ENCODE results near the gene RTN4.

RTN4 gene

DNA sequence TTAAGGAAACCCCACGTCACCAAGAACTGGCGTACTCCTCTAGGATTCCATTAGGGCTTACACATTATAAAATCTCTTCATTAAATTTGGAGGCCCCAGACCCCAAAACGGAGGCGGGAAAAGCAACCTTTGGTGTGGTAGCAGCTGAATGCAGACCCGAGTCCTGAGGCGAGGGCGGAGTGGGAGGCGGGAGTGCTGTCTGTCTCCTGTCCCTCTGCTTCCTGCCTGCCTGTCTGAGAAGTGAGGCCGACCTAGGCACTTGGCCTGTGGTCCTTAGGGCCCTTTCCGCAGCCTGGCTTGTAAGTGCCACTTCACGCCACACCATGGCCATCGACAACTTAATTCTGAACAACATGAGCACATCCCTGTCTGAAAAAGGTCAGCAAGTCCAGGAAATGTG is 102.1 kb downstream of the RTN4 start:
- Histone ChIP-seq H3K36me3 (ENCODE audit: control insufficient read depth, insufficient read depth, low read length) (no peaks in the 10 kb centered on the region), H3K9me3 (ENCODE audit: control insufficient read depth, low read length) (no peaks in the 10 kb centered on the region), H3K9ac (ENCODE audit: low read length) (no peak overlapping the region), H3K4me1 (ENCODE audit: control insufficient read depth, insufficient read depth, low read length) (no peaks in the 10 kb centered on the region), H3K4me3 (ENCODE audit: low read length) (no peak overlapping the region), H3K27me3 (ENCODE audit: control insufficient read depth, insufficient read depth, low read length) (no peaks in the 10 kb centered on the region)

DNA sequence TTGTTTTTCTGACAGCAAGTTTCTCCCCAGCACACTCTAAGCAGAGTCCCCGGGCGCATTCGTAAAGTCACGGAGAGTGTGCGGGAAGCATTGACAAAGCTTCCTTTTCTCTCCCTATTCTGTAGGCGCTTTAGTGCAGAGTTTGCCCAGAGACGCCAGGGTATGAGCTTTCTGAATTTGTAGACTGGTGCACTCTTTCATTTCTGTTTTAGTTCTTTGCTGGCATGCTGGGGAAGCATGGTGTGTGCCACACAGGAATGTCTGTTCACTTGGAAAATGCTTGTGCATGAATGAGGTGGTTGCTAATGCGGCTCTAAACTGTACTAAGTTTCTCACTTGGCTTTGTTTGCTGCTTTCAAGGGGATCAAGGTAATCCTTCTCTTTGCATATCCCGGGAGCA is 102.6 kb downstream of the RTN4 start:
- Histone ChIP-seq H3K4me3 (ENCODE audit: low read length) (no peak overlapping the region), H3K4me1 (ENCODE audit: control insufficient read depth, insufficient read depth, low read length) (no peaks in the 10 kb centered on the region), H3K9me3 (ENCODE audit: control insufficient read depth, low read length) (no peaks in the 10 kb centered on the region), H3K27me3 (ENCODE audit: control insufficient read depth, insufficient read depth, low read length) (no peaks in the 10 kb centered on the region), H3K9ac (ENCODE audit: low read length) (no peak overlapping the region), H3K36me3 (ENCODE audit: control insufficient read depth, insufficient read depth, low read length) (no peaks in the 10 kb centered on the region)

DNA sequence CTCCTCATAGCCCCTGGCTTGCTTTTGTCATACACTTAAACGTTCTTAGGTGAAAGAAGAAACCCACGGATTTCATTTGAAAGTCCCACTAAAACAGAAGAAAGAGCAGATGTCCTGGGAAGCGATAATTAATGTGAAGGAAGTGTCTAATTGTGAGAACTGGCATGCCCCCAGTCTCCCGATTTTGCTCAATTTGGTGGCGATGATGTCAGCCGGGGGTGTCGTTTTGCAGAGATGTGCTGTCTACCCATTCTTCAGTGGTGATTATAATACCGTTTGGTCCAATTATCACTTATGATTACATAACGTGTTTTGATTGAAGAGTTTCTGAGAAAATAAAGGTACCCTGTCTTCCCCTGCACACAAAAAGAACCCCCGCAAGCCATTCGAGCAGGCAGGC is 103.1 kb downstream of the RTN4 start:
- no peaks in the 10 kb centered on the region for H3K4me1 ChIP-seq (ENCODE audit: control insufficient read depth, insufficient read depth, low read length)
- no peaks in the 10 kb centered on the region for H3K27me3 ChIP-seq (ENCODE audit: control insufficient read depth, insufficient read depth, low read length)
- no peaks in the 10 kb centered on the region for H3K9me3 ChIP-seq (ENCODE audit: control insufficient read depth, low read length)
- no peaks in the 10 kb centered on the region for H3K36me3 ChIP-seq (ENCODE audit: control insufficient read depth, insufficient read depth, low read length)
- no peak overlapping the region for H3K4me3 ChIP-seq (ENCODE audit: low read length)
- H3K9ac ChIP-seq (ENCODE audit: low read length), result no peak overlapping the region

DNA sequence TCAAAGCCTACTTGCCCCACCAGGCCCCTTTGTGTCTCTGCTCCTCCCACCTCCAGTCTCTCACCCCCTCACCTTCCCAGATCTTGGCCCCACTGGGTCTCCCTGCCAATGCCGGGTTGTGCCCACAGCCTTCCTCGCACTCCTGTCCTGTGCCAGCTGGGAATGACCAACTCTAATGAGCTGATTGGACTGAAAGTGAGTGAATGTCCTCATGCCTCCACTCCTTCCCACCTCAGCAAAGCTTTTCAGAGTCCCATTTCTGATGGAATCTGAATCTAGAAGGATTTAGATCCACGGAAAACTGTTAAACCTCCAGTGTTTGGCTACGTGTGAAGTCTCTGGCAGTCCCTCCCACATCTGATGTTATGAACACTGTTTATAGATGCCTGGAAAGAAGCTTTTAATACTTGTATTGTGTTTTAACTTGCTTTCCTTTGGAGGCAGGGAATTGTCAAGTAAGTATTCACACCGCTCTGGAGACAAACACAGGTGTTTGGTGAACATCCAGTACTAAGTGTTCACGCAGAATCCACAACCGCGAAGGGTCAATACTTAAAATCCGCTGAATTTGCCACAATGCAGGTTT is 103.9 kb downstream of the RTN4 start:
- Histone ChIP-seq H3K9me3 (ENCODE audit: control insufficient read depth, low read length) (no peaks in the 10 kb centered on the region), H3K36me3 (ENCODE audit: control insufficient read depth, insufficient read depth, low read length) (no peaks in the 10 kb centered on the region), H3K4me1 (ENCODE audit: control insufficient read depth, insufficient read depth, low read length) (no peaks in the 10 kb centered on the region), H3K27me3 (ENCODE audit: control insufficient read depth, insufficient read depth, low read length) (no peaks in the 10 kb centered on the region), H3K4me3 (ENCODE audit: low read length) (no peak overlapping the region), H3K9ac (ENCODE audit: low read length) (no peak overlapping the region)

DNA sequence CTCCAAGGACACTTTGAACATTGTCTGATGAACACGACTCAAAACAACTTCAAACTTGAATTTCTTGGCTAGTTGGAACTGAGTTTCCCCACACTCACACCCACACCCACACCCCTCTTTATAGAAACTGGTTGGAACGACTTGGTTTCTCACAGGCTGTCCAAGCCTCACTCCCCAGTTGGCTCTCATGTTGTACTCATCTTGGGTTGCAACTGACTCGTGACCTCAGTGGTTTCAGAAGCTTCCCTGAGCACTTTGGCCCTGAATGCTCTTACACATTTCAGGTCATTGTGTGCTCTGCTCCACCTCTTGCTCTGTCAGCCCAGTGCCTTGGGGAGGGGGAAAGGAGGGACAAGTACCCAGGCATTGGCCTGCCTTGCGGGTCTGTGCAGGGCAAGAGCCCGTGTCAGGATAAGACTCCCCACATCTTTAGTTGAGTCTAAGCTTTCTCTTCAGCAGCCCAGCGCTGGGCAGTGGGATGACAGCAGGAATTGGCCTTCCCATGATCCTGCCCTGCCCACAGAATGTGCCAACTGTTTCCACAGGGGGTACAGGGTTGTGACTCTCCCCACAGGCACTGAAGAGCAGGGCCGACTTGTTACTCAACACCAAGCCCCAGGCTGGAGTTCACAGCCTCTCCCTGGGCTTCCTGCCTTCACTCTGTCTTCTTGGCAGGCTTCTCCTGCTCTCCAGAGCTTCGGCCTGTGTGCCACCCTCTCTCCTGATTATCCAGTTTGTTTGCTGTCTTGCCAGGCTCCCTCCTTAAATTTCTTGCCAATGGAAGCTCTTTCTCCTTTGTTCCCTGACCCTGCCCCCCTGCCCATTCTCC is 104.6 kb downstream of the RTN4 start:
- H3K4me1 ChIP-seq (ENCODE audit: control insufficient read depth, insufficient read depth, low read length), result no peaks in the 10 kb centered on the region
- H3K36me3 ChIP-seq (ENCODE audit: control insufficient read depth, insufficient read depth, low read length), result no peaks in the 10 kb centered on the region
- H3K9me3 ChIP-seq (ENCODE audit: control insufficient read depth, low read length), result no peaks in the 10 kb centered on the region
- H3K9ac ChIP-seq (ENCODE audit: low read length), result no peak overlapping the region
- no peaks in the 10 kb centered on the region for H3K27me3 ChIP-seq (ENCODE audit: control insufficient read depth, insufficient read depth, low read length)
- H3K4me3 ChIP-seq (ENCODE audit: low read length), result no peak overlapping the region

DNA sequence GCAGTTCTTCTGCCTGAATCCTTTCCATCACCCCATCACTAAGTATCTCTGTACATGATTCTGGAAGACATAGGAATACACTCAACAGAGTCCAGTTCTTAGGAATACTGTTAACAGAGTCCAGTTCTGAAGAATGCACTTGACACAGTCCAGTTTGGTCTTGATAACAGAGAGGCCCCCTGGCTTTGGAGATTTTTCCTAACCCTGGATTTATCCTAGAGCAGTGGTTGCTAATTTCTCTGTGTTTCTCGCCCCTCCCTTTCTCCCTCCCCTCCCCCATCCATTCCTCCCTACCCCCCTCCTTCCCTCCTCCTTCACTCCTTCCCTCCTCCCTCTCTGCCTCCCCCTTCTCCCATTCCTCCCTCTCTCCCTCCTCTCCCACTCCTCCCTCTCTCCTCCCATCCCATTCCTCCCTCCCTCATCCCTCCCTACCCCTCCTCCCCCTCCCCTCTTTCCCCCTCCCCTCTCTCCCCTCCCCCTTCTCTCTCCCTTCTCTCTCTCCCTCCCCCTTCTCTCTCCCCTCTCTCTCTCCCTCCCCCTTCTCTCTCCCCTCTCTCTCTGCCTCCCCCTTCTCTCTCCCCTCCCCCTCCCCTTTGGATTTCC is 105.4 kb downstream of the RTN4 start:
- no peaks in the 10 kb centered on the region for H3K4me1 ChIP-seq (ENCODE audit: control insufficient read depth, insufficient read depth, low read length)
- H3K9ac ChIP-seq (ENCODE audit: low read length), result no peak overlapping the region
- H3K9me3 ChIP-seq (ENCODE audit: control insufficient read depth, low read length), result no peaks in the 10 kb centered on the region
- H3K4me3 ChIP-seq (ENCODE audit: low read length), result no peak overlapping the region
- no peaks in the 10 kb centered on the region for H3K27me3 ChIP-seq (ENCODE audit: control insufficient read depth, insufficient read depth, low read length)
- H3K36me3 ChIP-seq (ENCODE audit: control insufficient read depth, insufficient read depth, low read length), result no peaks in the 10 kb centered on the region

DNA sequence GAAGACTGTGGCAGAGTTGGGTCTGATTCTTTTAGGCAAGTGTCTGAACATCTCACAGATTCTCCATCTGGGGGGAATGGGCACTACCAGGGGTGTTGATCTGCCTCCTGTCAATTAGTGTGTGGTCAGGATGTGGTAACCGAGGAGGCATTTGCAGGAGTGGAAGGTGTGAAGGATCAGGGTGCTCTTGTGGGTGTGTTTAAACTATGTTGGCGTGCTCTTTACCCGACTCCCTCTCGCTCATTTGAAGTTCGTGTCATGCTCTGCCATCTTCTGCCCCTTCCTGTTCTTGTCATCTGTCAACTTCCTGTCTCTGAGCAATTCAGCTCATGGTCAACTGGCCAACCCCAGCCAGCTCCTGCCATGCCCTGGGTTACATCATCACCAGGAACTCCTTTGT is 107.9 kb downstream of the RTN4 start:
- no peaks in the 10 kb centered on the region for H3K36me3 ChIP-seq (ENCODE audit: control insufficient read depth, insufficient read depth, low read length)
- no peaks in the 10 kb centered on the region for H3K27me3 ChIP-seq (ENCODE audit: control insufficient read depth, insufficient read depth, low read length)
- no peak overlapping the region for H3K9ac ChIP-seq (ENCODE audit: low read length)
- no peaks in the 10 kb centered on the region for H3K4me1 ChIP-seq (ENCODE audit: control insufficient read depth, insufficient read depth, low read length)
- no peak overlapping the region for H3K4me3 ChIP-seq (ENCODE audit: low read length)
- no peaks in the 10 kb centered on the region for H3K9me3 ChIP-seq (ENCODE audit: control insufficient read depth, low read length)

DNA sequence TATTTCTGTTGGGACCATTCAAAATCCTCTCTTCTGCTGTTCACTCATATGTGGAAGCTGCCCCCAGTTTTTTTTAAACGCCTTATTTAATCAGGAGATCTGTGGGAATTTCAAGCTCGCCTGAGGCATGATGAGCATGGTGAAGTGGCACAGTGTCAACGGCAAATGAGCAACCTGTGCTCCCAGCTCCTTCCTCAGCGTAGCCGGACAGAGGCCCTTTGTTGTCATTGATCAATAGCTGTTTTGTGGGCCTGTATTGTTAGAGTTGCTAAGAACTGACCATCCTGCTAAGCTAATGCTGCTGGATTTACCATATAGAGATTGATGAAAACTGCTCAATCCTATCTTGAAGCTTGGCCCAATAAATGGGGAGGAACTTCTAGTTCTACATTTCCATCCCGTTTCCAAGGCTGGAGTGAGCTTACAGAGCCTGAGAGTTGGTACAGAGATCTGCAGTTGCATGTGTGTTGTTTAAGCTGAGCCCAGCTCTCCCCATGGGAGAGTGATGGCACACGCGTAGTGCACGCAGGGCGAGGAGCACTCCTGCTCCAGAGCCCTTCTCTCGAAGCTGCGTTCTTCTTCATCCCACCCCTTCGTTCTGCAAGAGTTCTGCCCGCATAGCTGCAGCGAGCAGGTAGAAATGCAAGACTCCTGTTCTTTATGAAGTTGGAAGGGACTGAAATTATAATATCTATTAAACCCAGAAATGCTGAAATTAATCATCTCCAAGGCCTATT is 108.8 kb downstream of the RTN4 start:
- Histone ChIP-seq H3K27me3 (ENCODE audit: control insufficient read depth, insufficient read depth, low read length) (no peaks in the 10 kb centered on the region), H3K9ac (ENCODE audit: low read length) (no peak overlapping the region), H3K4me1 (ENCODE audit: control insufficient read depth, insufficient read depth, low read length) (no peaks in the 10 kb centered on the region), H3K4me3 (ENCODE audit: low read length) (no peak overlapping the region), H3K9me3 (ENCODE audit: control insufficient read depth, low read length) (no peaks in the 10 kb centered on the region), H3K36me3 (ENCODE audit: control insufficient read depth, insufficient read depth, low read length) (no peaks in the 10 kb centered on the region)

DNA sequence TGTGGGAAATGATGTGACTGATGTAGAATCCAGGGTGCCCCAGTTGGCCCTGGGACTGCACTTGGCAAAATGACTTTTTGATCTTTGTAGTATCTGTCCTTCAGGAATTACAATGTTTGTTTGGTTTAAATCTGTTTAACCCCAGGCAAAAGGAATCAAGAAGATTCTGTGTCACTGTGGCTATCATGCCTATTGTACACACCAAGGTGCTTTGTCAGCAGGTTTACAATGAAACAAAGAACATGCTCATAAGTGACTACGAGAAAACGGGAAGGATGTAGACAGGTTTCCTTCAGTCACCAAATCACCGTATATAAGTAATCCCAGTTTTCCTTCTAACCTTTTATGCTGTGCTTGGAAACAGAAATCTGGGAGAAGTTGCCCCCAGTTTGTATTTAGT is 109.5 kb downstream of the RTN4 start:
- Histone ChIP-seq H3K36me3 (ENCODE audit: control insufficient read depth, insufficient read depth, low read length) (no peaks in the 10 kb centered on the region), H3K9ac (ENCODE audit: low read length) (no peak overlapping the region), H3K4me3 (ENCODE audit: low read length) (no peak overlapping the region), H3K9me3 (ENCODE audit: control insufficient read depth, low read length) (no peaks in the 10 kb centered on the region), H3K27me3 (ENCODE audit: control insufficient read depth, insufficient read depth, low read length) (no peaks in the 10 kb centered on the region), H3K4me1 (ENCODE audit: control insufficient read depth, insufficient read depth, low read length) (no peaks in the 10 kb centered on the region)

DNA sequence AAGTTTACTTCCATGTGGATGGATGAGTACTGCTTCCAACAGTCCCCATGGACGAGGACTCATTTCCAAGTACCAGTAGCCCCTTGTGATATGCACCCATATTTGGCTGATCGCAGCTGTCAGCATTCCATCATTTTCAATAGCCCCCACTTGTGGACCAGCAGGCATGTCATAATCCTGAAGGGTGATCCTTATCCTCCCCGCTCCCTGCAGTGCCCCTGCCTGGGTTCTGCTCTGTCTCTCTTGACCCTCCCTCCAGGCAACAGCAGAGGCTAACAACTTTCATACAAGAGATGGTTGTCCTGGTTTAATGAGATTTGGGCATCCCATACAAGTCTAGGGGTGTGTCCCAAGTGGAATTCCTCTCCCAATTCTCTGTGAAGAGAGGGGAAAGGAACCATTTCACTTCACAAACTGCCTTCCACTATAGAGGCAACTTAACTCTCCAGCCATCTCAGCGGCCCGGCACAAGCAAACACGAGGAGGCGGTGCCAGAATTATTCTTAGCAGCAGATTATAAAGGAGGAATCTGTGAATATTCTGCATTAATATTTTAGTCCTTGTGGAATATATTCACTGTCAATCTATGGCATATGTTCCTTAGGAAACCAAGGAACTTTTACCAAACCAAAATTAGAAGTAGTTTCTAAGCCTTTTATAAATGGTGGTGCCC is 110.7 kb downstream of the RTN4 start:
- no peaks in the 10 kb centered on the region for H3K9me3 ChIP-seq (ENCODE audit: control insufficient read depth, low read length)
- no peaks in the 10 kb centered on the region for H3K27me3 ChIP-seq (ENCODE audit: control insufficient read depth, insufficient read depth, low read length)
- H3K4me1 ChIP-seq (ENCODE audit: control insufficient read depth, insufficient read depth, low read length), result no peaks in the 10 kb centered on the region
- no peak overlapping the region for H3K4me3 ChIP-seq (ENCODE audit: low read length)
- H3K36me3 ChIP-seq (ENCODE audit: control insufficient read depth, insufficient read depth, low read length), result no peaks in the 10 kb centered on the region
- no peak overlapping the region for H3K9ac ChIP-seq (ENCODE audit: low read length)

DNA sequence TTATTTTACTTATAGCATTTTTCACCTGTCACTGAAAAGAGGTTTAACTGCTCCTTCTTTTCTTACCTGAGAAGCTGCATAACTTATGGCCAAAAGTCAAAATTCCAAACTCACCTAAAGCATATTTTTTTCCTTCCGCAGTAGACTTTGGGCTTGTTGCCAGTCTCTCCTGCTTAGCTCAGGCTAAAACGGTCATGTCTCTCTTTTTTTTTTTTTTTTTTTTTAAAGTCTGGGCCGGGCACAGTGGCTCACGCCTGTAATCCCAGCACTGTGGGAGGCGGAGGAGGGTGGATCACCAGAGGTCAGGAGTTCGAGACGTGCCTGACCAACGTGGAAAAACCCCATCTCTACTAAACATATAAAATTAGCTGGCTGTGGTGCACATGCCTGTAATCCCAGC is 113.5 kb downstream of the RTN4 start:
- Histone ChIP-seq H3K4me1 (ENCODE audit: control insufficient read depth, insufficient read depth, low read length) (no peaks in the 10 kb centered on the region), H3K4me3 (ENCODE audit: low read length) (no peak overlapping the region), H3K9me3 (ENCODE audit: control insufficient read depth, low read length) (no peaks in the 10 kb centered on the region), H3K9ac (ENCODE audit: low read length) (no peak overlapping the region), H3K27me3 (ENCODE audit: control insufficient read depth, insufficient read depth, low read length) (no peaks in the 10 kb centered on the region), H3K36me3 (ENCODE audit: control insufficient read depth, insufficient read depth, low read length) (no peaks in the 10 kb centered on the region)

Measured in mucosa of stomach (tissue), 1 donor.